Liver (tissue), 9 donors: ENCODE data around the gene C10orf88. TPM values are rescaled to one million over a fixed set of nuclear protein-coding genes. Genes with fewer than 3 reads are reported as not detected.
"Not testable (repeated sequence)": the region's sequence is repeated elsewhere in the genome, so short reads cannot be mapped to it uniquely, and the experiment has no call there.

Experiments
- DNase-seq: peaks from one replicate; pipeline ENCODE4 v3.0.0-alpha.2; 2017; ENCODE audit warnings: low spot score
- H3K27ac ChIP-seq, 2 donors: one replicate each; pipeline ENCODE4 v1.7.0; 2013; ENCODE audit warnings: inconsistent platforms in 2 of 2, low read length in 2 of 2, control low read depth in 1 of 2, low read depth in 1 of 2, mild to moderate bottlenecking in 1 of 2
- H3K27me3 ChIP-seq, 4 donors: one replicate each; pipeline versions ENCODE4 v1.6.1 to v1.7.0; 2013; ENCODE audit warnings: low read length in 3 of 4, inconsistent platforms in 1 of 4, mild to moderate bottlenecking in 1 of 4, moderate library complexity in 1 of 4; ENCODE audit not compliant: control insufficient read depth in 4 of 4, insufficient read depth in 4 of 4
- H3K36me3 ChIP-seq, 4 donors: one replicate each; pipeline versions ENCODE4 v1.6.1 to v1.7.0; 2013; ENCODE audit warnings: low read length in 3 of 4, mild to moderate bottlenecking in 3 of 4, low read depth in 1 of 4, moderate library complexity in 1 of 4; ENCODE audit not compliant: control insufficient read depth in 4 of 4, insufficient read depth in 3 of 4
- H3K4me1 ChIP-seq, 4 donors: one replicate each; pipeline versions ENCODE4 v1.6.1 to v1.7.0; 2013; ENCODE audit warnings: low read length in 3 of 4, mild to moderate bottlenecking in 3 of 4, moderate library complexity in 1 of 4; ENCODE audit not compliant: control insufficient read depth in 4 of 4, insufficient read depth in 4 of 4
- H3K4me3 ChIP-seq, 3 donors: one replicate each; pipeline versions ENCODE4 v1.6.1 to v1.7.0; 2013; ENCODE audit warnings: low read length in 3 of 3, control low read depth in 1 of 3, low read depth in 1 of 3, mild to moderate bottlenecking in 1 of 3
- H3K9ac ChIP-seq, 2 donors: one replicate each; pipeline ENCODE4 v1.7.0; 2013; ENCODE audit warnings: low read length in 2 of 2, mild to moderate bottlenecking in 2 of 2, moderate library complexity in 2 of 2, control low read depth in 1 of 2, low read depth in 1 of 2
- H3K9me3 ChIP-seq, 4 donors: one replicate each; pipeline versions ENCODE4 v1.6.1 to v1.7.0; 2013; ENCODE audit warnings: low read length in 3 of 4; ENCODE audit not compliant: control insufficient read depth in 4 of 4
- FOXA1 ChIP-seq: IDR thresholded peaks from 2 replicates; pipeline ENCODE4 v1.6.1; 2016; ENCODE audit warnings: antibody characterized with exemption
- FOXA2 ChIP-seq: IDR thresholded peaks from 2 replicates; pipeline ENCODE4 v1.6.1; 2016; ENCODE audit warnings: antibody characterized with exemption
- GABPA ChIP-seq, 2 donors: IDR thresholded peaks in 1 of 2; conservative IDR thresholded peaks in 1 of 2; 2 replicates each; pipeline ENCODE4 v1.6.1; 2016; ENCODE audit warnings: antibody characterized with exemption in 2 of 2, mild to moderate bottlenecking in 1 of 2, moderate library complexity in 1 of 2
- REST ChIP-seq: IDR thresholded peaks from 2 replicates; pipeline ENCODE4 v1.6.1; 2016; ENCODE audit warnings: antibody characterized with exemption, mild to moderate bottlenecking
- RXRA ChIP-seq, 2 donors: IDR thresholded peaks; 2 replicates each; pipeline ENCODE4 v1.6.1; 2017 to 2018; ENCODE audit warnings: antibody characterized with exemption in 2 of 2, mild to moderate bottlenecking in 1 of 2
- YY1 ChIP-seq: IDR thresholded peaks from 2 replicates; pipeline ENCODE4 v1.6.1; 2016; ENCODE audit warnings: antibody characterized with exemption, mild to moderate bottlenecking
- WGBS: extraction: QIAGEN DNeasy Blood & Tissue Kit; methylation state at CpG from one replicate; pipeline ENCODE4 v1.1.7; 2013; 5-methylcytosine and 5-hydroxymethylcytosine counted together
- polyA plus RNA-seq, 2 donors: library from polyadenylated mRNA; stranded (reverse) in 1 of 2; unstranded in 1 of 2; fragments of 200-250 nt in 1 of 2; fragments of >200 nt in 1 of 2; fragmentation: Nextera tagmentation in 1 of 2; extraction: Ambion mirVana in 1 of 2; gene quantifications; one replicate each; pipeline versions ENCODE4 v1.2.1 to v1.2.3, GENCODE V29; 2013 to 2015
- total RNA-seq, 2 donors: library from RNA; depleted of rRNA; stranded (reverse); fragments of >200 nt; gene quantifications; one replicate each; pipeline ENCODE4 v1.2.3, GENCODE V29; 2014
- TF ChIP-seq, protein P1 (sequence below): IDR thresholded peaks from 2 replicates; pipeline ENCODE4 v1.6.1; 2016; ENCODE audit warnings: antibody characterized with exemption
- donor health status: healthy.
- donor health status: healthy.
- donor health status: healthy.
- donor health status: healthy.
- donor health status: healthy.

Gene C10orf88
- total and polyA plus RNA-seq, 4 donors: 2.2 to 8.4 (median 3.6) TPM

- DNase-seq: peak; percentile 62
- H3K27me3 ChIP-seq: no peaks in the 10 kb centered on the region
- WGBS: 24% methylated on average over 5 of the region's 5 CpGs
- peaks cover 0 to 2% (median 0%) of the 10 kb centered on the region in 4 donors for H3K9me3 ChIP-seq
- no peak overlapping the region for H3K9ac ChIP-seq
- H3K36me3 ChIP-seq: no peaks in the 10 kb centered on the region
- no peak overlapping the region for H3K4me3 ChIP-seq
- no peak overlapping the region for H3K27ac ChIP-seq
- TF ChIP-seq FOXA2 (no peak), REST (peak; percentile 100)
- no peaks in the 10 kb centered on the region for H3K4me1 ChIP-seq
Observed at GRCh38 chr10:122911889-122912484, 42.0 kb downstream of the C10orf88 start.

- 66% methylated on average over 1 of the region's 1 CpG for WGBS
- Histone ChIP-seq H3K4me1 (no peaks in the 10 kb centered on the region), H3K36me3 (no peaks in the 10 kb centered on the region), H3K27me3 (no peaks in the 10 kb centered on the region), H3K4me3 (no peak within 1 kb of the TSS), H3K27ac (no peak within 1 kb of the TSS), H3K9ac (no peak within 1 kb of the TSS), H3K9me3 (no peaks in the 10 kb centered on the region)
- DNase-seq: no peak
- no peak for TF ChIP-seq YY1
- TF ChIP-seq GABPA (IDR thresholded peaks at IDR 0.05 in 1 of 2, conservative IDR thresholded peaks at IDR 0.05 in 1 of 2): no peak
- TF ChIP-seq, protein P1, sequence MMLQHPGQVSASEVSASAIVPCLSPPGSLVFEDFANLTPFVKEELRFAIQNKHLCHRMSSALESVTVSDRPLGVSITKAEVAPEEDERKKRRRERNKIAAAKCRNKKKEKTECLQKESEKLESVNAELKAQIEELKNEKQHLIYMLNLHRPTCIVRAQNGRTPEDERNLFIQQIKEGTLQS: no peak
Observed at GRCh38 chr10:122910310-122910709, 43.7 kb downstream of the C10orf88 start, which contains the start of gene FAM24A. FAM24A (plus strand) TSS chr10:122910610; CDS start chr10:122911635, 1,025 bp downstream.

- H3K9me3 ChIP-seq, H3K4me3 ChIP-seq, H3K27me3 ChIP-seq, H3K36me3 ChIP-seq, DNase-seq, H3K27ac ChIP-seq, H3K4me1 ChIP-seq, H3K9ac ChIP-seq: not testable (repeated sequence)
- 70% methylated on average over 4 of the region's 4 CpGs for WGBS
Observed at GRCh38 chr10:122903861-122904260, 50.2 kb downstream of the C10orf88 start.

- TF ChIP-seq, protein P1: no peak
- TF ChIP-seq RXRA (IDR thresholded peaks at IDR 0.05) (no peak), FOXA1 (no peak)
- no peak for DNase-seq
- H3K27ac ChIP-seq: no peak overlapping the region
- WGBS: 85% methylated on average over 5 of the region's 5 CpGs
- no peaks in the 10 kb centered on the region for H3K36me3 ChIP-seq
- H3K27me3 ChIP-seq: peaks cover 0 to 3% (median 0%) of the 10 kb centered on the region in 4 donors
- no peaks in the 10 kb centered on the region for H3K4me1 ChIP-seq
- no peaks in the 10 kb centered on the region for H3K9me3 ChIP-seq
- H3K9ac ChIP-seq: no peak overlapping the region
- no peak overlapping the region for H3K4me3 ChIP-seq
Observed at GRCh38 chr10:122894261-122894944, 59.6 kb downstream of the C10orf88 start.
